GM12865 (cell line): Measurements from ENCODE around the gene LAMC1.
"Not testable (repeated sequence)": the region's sequence is repeated elsewhere in the genome, so short reads cannot be mapped to it uniquely, and the experiment has no call there.

Experiments
- DNase-seq: peaks from one replicate; pipeline ENCODE4 v3.0.0; 2010; ENCODE audit warnings: low read depth
- H3K4me3 ChIP-seq: 2 replicates; pipeline ENCODE4 v1.5.1; 2011; ENCODE audit warnings: mild to moderate bottlenecking, low read depth, low read length, control low read depth
- CTCF ChIP-seq: IDR thresholded peaks from 2 replicates; pipeline ENCODE4 v1.5.1; 2011; ENCODE audit warnings: low read length, control low read depth, low read depth, inconsistent platforms; ENCODE audit not compliant: insufficient read depth; ENCODE audit errors: missing control alignments

LAMC1 gene

GRCh38 chr1:183149273-183149672, 126.1 kb downstream of the LAMC1 start:
- TF ChIP-seq CTCF = no peak
- H3K4me3 ChIP-seq = no peak overlapping the region
- DNase-seq = no peak

GRCh38 chr1:183150032-183150431, 126.8 kb downstream of the LAMC1 start:
- DNase-seq, H3K4me3 ChIP-seq: not testable (repeated sequence)

DNA sequence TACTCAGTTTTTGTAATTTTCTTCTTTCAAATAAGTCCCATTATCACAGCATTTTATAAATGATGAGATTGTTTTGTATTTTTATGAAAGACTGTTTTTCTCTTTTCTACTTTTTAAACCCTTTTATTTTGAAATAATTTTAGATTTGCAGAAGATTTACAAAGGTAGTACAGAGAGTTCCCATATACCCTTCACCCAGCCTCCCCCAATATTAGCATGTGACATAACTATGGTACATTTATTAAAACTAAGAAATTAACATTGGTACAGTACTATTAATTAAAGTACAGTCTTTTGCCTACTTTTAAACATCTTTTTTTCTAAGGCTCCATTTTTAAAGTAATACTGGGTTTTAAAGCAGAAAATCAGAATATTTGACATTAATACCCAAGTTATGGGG, 127.2 kb downstream of the LAMC1 start:
- no peak for TF ChIP-seq CTCF
- H3K4me3 ChIP-seq = no peak overlapping the region
- DNase-seq = no peak

GRCh38 chr1:183152180-183152579, 129.0 kb downstream of the LAMC1 start:
- DNase-seq = no peak
- no peak overlapping the region for H3K4me3 ChIP-seq
- no peak for TF ChIP-seq CTCF

DNA sequence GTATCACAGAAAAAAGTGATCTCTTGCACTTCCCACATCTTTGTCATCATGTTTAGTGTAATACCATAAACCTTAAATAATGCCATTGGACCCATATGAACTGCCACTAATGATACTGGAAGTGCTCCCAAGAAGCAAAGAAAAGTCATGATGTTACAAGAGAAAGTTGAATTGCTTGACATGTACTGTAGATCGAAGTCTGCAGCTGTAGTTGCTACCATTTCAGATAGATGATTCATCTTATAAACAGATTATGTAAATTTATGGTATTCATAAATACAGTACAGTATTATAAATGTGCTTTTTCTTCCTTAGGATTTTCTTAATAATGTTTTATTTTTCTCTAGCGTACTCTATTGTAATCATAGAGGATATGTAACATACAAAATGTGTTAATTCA, 132.7 kb downstream of the LAMC1 start:
- no peak for TF ChIP-seq CTCF
- no peak overlapping the region for H3K4me3 ChIP-seq
- DNase-seq = no peak

DNA sequence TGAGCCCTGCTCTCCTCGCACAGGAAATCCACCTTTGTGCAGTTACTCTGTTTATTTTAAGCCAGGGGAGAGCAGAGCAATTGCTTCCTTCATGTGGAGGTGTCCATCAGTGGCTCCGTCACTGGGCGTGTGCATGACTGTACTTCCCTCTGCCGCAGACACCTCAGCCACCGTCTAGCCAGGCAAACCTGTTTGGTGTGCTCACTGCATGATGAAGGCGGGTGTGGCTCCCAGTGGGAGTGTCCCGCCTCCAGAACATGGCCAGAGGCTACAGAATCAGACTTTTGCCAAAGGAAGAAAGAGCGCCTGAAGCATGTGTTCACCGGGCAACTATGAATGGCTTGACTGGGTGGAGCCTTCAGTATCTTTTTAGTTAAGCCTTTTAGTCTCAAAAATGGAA, 136.7 kb downstream of the LAMC1 start:
- TF ChIP-seq CTCF = no peak
- DNase-seq = no peak
- H3K4me3 ChIP-seq = no peak overlapping the region

DNA sequence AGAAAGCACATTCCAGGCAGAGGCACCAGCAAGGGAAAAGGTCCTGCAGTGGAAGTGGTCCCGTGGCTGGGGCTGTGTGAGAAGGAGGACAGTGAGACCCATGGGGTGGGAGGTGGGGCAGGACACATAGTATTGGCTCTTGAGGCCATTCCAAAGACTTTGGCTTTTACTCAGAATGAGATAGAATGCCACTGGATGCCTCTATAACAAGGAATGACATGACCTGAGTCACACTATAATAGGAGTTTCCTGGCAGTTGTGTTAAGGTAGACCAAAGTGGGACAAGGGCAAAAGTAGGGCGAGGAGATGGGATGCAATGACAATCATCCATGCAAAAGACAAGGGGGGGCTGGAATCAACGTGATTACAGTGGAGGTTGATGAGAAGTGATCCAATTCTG, 138.2 kb downstream of the LAMC1 start:
- DNase-seq = no peak
- TF ChIP-seq CTCF = no peak

GRCh38 chr1:183163316-183163715, 140.1 kb downstream of the LAMC1 start:
- no peak for DNase-seq
- H3K4me3 ChIP-seq = no peak overlapping the region
- TF ChIP-seq CTCF = no peak

More for the DNA sequence above, 138.2 kb downstream of the LAMC1 start:
- no peak overlapping the region for H3K4me3 ChIP-seq
